ENCODE data around the gene CFAP54.

Gene CFAP54

DNA sequence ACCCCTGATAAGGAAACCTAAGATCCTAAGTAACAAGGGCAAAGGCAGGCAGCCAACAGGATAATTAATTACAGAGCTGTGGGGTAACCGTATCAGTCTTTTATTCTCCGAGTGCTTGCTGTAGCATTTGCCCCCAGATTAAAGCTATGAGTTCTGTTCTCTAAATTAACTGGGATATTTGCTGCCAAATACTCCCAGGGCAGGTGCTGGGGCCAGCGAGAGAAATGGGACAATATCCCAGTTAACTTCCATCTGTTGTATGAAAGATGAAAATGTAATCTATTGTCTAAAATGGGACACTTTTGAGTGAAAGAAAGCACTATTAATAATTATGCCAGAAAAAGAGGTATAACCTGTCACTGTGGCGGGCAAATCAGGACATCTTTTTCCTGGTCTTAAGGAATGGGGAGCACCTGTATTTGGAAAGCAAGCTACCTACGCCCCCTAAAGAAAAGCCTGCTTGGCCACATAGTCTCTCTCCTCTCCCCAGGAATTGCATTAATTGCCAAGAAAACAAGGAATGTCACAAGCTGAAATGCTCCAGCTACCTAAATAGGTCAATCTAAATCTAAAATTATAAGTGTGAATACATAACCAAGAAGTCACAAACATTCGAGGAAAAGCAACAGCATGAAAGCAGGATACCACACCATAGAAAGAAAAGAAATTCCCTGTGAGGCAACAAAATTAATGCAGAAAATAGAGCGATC lies 26.7 kb upstream of the CFAP54 start:
- Histone ChIP-seq H3K27me3 (ENCODE audit: insufficient read depth, low read depth) (no peaks in the 10 kb centered on the region), H3K4me1 (ENCODE audit: low read depth, poor library complexity, severe bottlenecking) (no peaks in the 10 kb centered on the region), H3K9ac (no peak overlapping the region), H3K27ac (no peak overlapping the region), H3K4me3 (IDR thresholded peaks at IDR 0.05; ENCODE audit: insufficient read depth, low read depth, low read length) (no peak overlapping the region), H4K20me1 (ENCODE audit: insufficient read depth) (no peaks in the 10 kb centered on the region), H3K4me2 (no peak overlapping the region), H2AFZ (ENCODE audit: low read depth) (no peak overlapping the region), H3K79me2 (ENCODE audit: insufficient read depth, low read depth) (no peaks in the 10 kb centered on the region), H3K36me3 (ENCODE audit: insufficient read depth) (no peaks in the 10 kb centered on the region)
- TF ChIP-seq, protein P1, sequence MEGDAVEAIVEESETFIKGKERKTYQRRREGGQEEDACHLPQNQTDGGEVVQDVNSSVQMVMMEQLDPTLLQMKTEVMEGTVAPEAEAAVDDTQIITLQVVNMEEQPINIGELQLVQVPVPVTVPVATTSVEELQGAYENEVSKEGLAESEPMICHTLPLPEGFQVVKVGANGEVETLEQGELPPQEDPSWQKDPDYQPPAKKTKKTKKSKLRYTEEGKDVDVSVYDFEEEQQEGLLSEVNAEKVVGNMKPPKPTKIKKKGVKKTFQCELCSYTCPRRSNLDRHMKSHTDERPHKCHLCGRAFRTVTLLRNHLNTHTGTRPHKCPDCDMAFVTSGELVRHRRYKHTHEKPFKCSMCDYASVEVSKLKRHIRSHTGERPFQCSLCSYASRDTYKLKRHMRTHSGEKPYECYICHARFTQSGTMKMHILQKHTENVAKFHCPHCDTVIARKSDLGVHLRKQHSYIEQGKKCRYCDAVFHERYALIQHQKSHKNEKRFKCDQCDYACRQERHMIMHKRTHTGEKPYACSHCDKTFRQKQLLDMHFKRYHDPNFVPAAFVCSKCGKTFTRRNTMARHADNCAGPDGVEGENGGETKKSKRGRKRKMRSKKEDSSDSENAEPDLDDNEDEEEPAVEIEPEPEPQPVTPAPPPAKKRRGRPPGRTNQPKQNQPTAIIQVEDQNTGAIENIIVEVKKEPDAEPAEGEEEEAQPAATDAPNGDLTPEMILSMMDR (conservative IDR thresholded peaks at IDR 0.05; ENCODE audit: low read depth, low read length), result no peak

GRCh38 chr12:96465896-96466295 lies 23.5 kb upstream of the CFAP54 start:
- TF ChIP-seq, protein P1 (conservative IDR thresholded peaks at IDR 0.05; ENCODE audit: low read depth, low read length), result no peak
- Histone ChIP-seq H3K79me2 (ENCODE audit: insufficient read depth, low read depth) (no peaks in the 10 kb centered on the region), H3K36me3 (ENCODE audit: insufficient read depth) (no peaks in the 10 kb centered on the region), H2AFZ (ENCODE audit: low read depth) (no peak overlapping the region), H3K27me3 (ENCODE audit: insufficient read depth, low read depth) (no peaks in the 10 kb centered on the region), H4K20me1 (ENCODE audit: insufficient read depth) (no peaks in the 10 kb centered on the region), H3K9ac (no peak overlapping the region), H3K4me3 (IDR thresholded peaks at IDR 0.05; ENCODE audit: insufficient read depth, low read depth, low read length) (no peak overlapping the region), H3K4me2 (no peak overlapping the region), H3K4me1 (ENCODE audit: low read depth, poor library complexity, severe bottlenecking) (no peaks in the 10 kb centered on the region), H3K27ac (no peak overlapping the region)

DNA sequence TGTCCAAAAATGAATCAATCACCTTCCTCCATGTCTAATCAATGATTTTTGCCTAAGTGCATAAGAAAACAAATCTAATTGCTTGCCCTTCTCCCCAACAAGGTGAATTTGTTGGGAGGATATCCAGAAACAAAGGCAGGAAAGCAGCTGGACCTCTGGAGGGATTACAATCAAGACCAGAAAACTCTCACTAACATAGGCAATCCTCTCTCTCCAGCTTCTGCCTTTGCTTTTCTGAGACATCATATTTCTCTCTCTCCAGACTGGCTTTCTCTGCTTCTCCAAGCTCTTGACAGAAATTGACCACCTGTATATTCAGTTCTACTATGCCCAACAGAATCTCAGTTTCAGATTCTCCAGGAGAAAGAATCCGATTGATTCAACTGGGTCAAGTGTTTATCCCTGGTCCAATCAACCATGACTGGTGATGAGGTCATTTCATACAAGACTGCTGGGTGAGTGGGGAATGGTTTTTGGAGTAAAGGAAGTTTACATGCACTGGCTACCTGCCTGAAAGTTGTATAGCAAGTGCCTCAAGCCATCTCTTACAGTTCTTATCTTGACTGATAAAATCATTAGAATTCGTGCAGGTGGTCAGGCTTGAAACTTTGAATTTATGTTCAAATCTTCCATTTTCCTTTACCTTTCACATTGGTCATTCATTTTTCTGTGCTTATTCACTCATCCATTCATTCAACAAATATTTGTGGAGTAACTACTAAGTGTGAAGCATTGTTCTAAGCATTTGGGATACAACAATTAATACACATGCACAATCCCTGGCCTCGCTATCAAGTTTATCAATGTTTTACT lies 22.2 kb upstream of the CFAP54 start:
- H3K4me3 ChIP-seq (IDR thresholded peaks at IDR 0.05; ENCODE audit: insufficient read depth, low read depth, low read length), result no peak overlapping the region
- no peaks in the 10 kb centered on the region for H4K20me1 ChIP-seq (ENCODE audit: insufficient read depth)
- no peak overlapping the region for H3K27ac ChIP-seq
- TF ChIP-seq, protein P1 (conservative IDR thresholded peaks at IDR 0.05; ENCODE audit: low read depth, low read length), result no peak
- H2AFZ ChIP-seq (ENCODE audit: low read depth), result no peak overlapping the region
- no peaks in the 10 kb centered on the region for H3K36me3 ChIP-seq (ENCODE audit: insufficient read depth)
- H3K4me2 ChIP-seq, result no peak overlapping the region
- H3K4me1 ChIP-seq (ENCODE audit: low read depth, poor library complexity, severe bottlenecking), result no peaks in the 10 kb centered on the region
- no peak overlapping the region for H3K9ac ChIP-seq
- no peaks in the 10 kb centered on the region for H3K27me3 ChIP-seq (ENCODE audit: insufficient read depth, low read depth)
- H3K79me2 ChIP-seq (ENCODE audit: insufficient read depth, low read depth), result no peaks in the 10 kb centered on the region

DNA sequence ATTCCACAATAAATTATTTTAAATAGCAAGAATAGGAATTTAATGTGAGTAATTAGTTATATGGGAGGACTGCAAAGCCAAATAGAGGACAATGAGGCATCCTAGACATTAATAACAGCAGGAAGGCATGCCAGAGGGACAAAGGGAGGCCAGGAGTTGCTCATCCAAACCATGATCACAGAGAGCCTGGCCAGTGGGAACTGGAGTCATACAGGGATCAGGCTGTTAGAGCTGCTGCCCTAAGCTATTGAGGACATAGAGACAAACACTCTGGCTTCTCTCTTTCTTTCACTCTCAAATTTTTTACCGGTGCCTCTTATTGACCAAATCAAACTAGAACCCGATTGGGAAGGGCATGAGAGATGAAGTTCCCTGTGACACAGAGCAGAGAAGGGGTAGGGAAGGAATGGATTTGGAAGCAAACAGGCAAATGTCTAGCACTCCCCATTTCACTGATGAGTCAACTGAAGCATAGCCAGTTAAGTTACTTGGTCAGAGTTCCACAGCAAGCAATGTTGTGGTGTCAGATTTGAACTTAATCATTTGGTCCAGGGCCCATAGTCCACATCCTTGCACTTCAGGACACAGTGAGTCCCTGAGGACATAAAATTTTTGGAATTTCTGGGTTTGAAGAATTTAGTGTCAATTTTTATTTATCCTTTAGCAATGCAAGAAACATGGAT lies 17.9 kb upstream of the CFAP54 start:
- Histone ChIP-seq H3K4me3 (IDR thresholded peaks at IDR 0.05; ENCODE audit: insufficient read depth, low read depth, low read length) (no peak overlapping the region), H3K9ac (no peak overlapping the region), H4K20me1 (ENCODE audit: insufficient read depth) (no peaks in the 10 kb centered on the region), H2AFZ (ENCODE audit: low read depth) (no peak overlapping the region), H3K36me3 (ENCODE audit: insufficient read depth) (no peaks in the 10 kb centered on the region), H3K4me1 (ENCODE audit: low read depth, poor library complexity, severe bottlenecking) (no peaks in the 10 kb centered on the region), H3K27ac (no peak overlapping the region), H3K79me2 (ENCODE audit: insufficient read depth, low read depth) (no peaks in the 10 kb centered on the region), H3K27me3 (ENCODE audit: insufficient read depth, low read depth) (no peaks in the 10 kb centered on the region), H3K4me2 (no peak overlapping the region)
- TF ChIP-seq, protein P1 (conservative IDR thresholded peaks at IDR 0.05; ENCODE audit: low read depth, low read length), result no peak
